ENCODE measurements around the gene RASSF4. TPM values are rescaled to one million over a fixed set of nuclear protein-coding genes. Genes with fewer than 3 reads are reported as not detected.

The RASSF4 gene
- total RNA-seq, 1 experiment from 2014 or later = 11.5 TPM

DNA sequence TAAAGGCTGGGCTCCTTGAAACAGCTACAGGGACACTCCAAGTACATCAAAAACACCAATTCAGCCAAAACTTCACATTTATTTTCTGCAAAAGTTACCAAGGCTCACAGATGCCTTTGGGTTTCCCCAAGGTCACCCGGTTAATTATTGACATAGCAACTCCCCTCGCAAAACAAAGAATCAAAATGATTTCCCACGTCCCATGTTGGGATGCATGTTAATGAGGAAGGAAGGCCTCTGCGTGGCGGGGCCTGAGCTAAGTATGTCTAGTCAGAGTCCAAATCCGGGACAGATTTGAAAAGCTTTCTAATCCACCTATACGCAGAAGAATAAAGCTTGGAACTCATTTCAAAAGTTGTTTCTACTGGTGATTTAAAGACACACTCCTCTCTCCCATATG, 49.0 kb upstream of the RASSF4 start:
- Histone ChIP-seq H2BK15ac (ENCODE audit: low read depth, low read length) (no peak overlapping the region), H3K9ac (ENCODE audit: extremely low read depth, insufficient read length, low read length) (no peak overlapping the region), H4K8ac (replicated peaks; ENCODE audit: insufficient read length, low read depth, low read length) (no peak overlapping the region), H2BK12ac (ENCODE audit: insufficient read length, low read depth, low read length) (no peak overlapping the region), H4K20me1 (ENCODE audit: control insufficient read depth, insufficient read depth, insufficient read length) (no peaks in the 10 kb centered on the region), H3K23ac (ENCODE audit: insufficient read length, low read depth, low read length) (no peak overlapping the region), H3K23me2 (ENCODE audit: insufficient read length, low read depth, low read length, poor library complexity, severe bottlenecking) (no peaks in the 10 kb centered on the region), H3K56ac (ENCODE audit: insufficient read length, low read depth, low read length) (no peak overlapping the region), H4K5ac (ENCODE audit: insufficient read length, low read depth, low read length) (no peak overlapping the region), H2BK20ac (ENCODE audit: low read depth, low read length, poor library complexity, severe bottlenecking) (no peak overlapping the region), H3K4me2 (ENCODE audit: insufficient read depth, insufficient read length, low read length) (no peak overlapping the region), H3K18ac (ENCODE audit: insufficient read length, low read depth, low read length) (no peak overlapping the region), H3K14ac (ENCODE audit: insufficient read depth, low read length) (no peak overlapping the region), H2AFZ (ENCODE audit: low read length) (no peak overlapping the region), H2BK120ac (ENCODE audit: low read depth, low read length, poor library complexity, severe bottlenecking) (no peak overlapping the region), H2AK5ac (ENCODE audit: insufficient read length, low read length) (no peak overlapping the region), H2BK5ac (ENCODE audit: insufficient read length, low read length) (no peak overlapping the region), H3K79me1 (ENCODE audit: insufficient read depth, low read depth, low read length, poor library complexity, severe bottlenecking) (no peaks in the 10 kb centered on the region), H3T11ph (ENCODE audit: low read length) (no peak overlapping the region), H3K79me2 (ENCODE audit: insufficient read depth, low read length) (no peaks in the 10 kb centered on the region), H4K91ac (ENCODE audit: insufficient read length, low read depth, low read length) (no peak overlapping the region), H3K4ac (ENCODE audit: low read depth, low read length) (no peak overlapping the region), H3K4me1 (ENCODE audit: insufficient read depth, low read length) (peaks cover 6% of the 10 kb centered on the region; the same call in 1 of the 2 replicates), H3K27me3 (ENCODE audit: insufficient read depth, low read length) (0 out of 2 replicates have a peak, but pooled peaks cover 3% of the 10 kb centered on the region), H3K27ac (ENCODE audit: insufficient read length, low read depth, low read length) (no peak overlapping the region), H3K9me3 (ENCODE audit: control insufficient read depth, low read depth, low read length) (no peaks in the 10 kb centered on the region)
- no CpG with 5 or more reads among the region's 7 CpGs for WGBS (ENCODE audit: extremely low coverage, insufficient read length, low lambda C conversion rate)
- peaks cover 4% of the 10 kb centered on the region for H3K27me3 Mint-ChIP-seq (ENCODE audit: low read depth)
- DNase-seq = no peak
- H3K9me3 Mint-ChIP-seq = no peaks in the 10 kb centered on the region
- H3K27ac Mint-ChIP-seq = no peak overlapping the region
- no peak overlapping the region for H3K4me3 Mint-ChIP-seq
- H3K4me1 Mint-ChIP-seq = peaks cover 36 to 40% of the 10 kb centered on the region in 2 experiments
- no peak for TF ChIP-seq CTCF (conservative IDR thresholded peaks at IDR 0.05)
- H3K36me3 Mint-ChIP-seq (ENCODE audit: insufficient read depth in 1 of 3, low read depth in 3 of 3) = no peaks in the 10 kb centered on the region
